ENCODE data around the gene ARGFX. TPM values are rescaled to one million over a fixed set of nuclear protein-coding genes. Genes with fewer than 3 reads are reported as not detected.

ARGFX gene
- total and polyA plus RNA-seq, 2 of the 13 experiments (the other 11 are each of a cell fraction or from before 2014, with no cell fraction given) = not detected

GRCh38 chr3:121529308-121529707 is 38.4 kb upstream of the ARGFX start:
- Histone ChIP-seq H3K9ac (ENCODE audit: insufficient read depth, low read depth, low read length) (no peak overlapping the region), H2AFZ (ENCODE audit: low read length) (no peak overlapping the region), H3K79me2 (ENCODE audit: insufficient read depth, low read length) (no peaks in the 10 kb centered on the region), H3K27me3 (ENCODE audit: control insufficient read depth in 1 of 2, insufficient read depth in 2 of 2, low read length in 2 of 2) (no peaks in the 10 kb centered on the region), H3K4me2 (ENCODE audit: low read depth, low read length) (no peak overlapping the region), H3K4me1 (ENCODE audit: insufficient read depth, low read length) (no peaks in the 10 kb centered on the region), H3K4me3 (replicated peaks in 1 of 3; ENCODE audit: insufficient read depth in 1 of 3, low read depth in 2 of 3, low read length in 3 of 3) (no peak overlapping the region), H3K36me3 (replicated peaks in 1 of 2; ENCODE audit: control insufficient read depth in 1 of 2, insufficient read depth in 2 of 2, low read length in 2 of 2) (peaks cover 5 to 9% of the 10 kb centered on the region in 2 experiments), H4K20me1 (ENCODE audit: insufficient read depth, low read length) (no peaks in the 10 kb centered on the region), H3K9me3 (ENCODE audit: low read length) (no peaks in the 10 kb centered on the region), H3K27ac (ENCODE audit: extremely low read length, insufficient read depth, low read length) (no peak overlapping the region)
- BruUV-seq (replicated peaks) = no TSS peak
- no peak for FAIRE-seq
- CTCF ChIA-PET (ENCODE audit: low intra/inter-chr PET ratio, low total read pairs) = no interaction called here
- no peak for TF ChIP-seq CCDC6 (CRISPR knock-in tag; IDR thresholded peaks at IDR 0.05)
- TF ChIP-seq ZNF44 (CRISPR knock-in tag; IDR thresholded peaks at IDR 0.05) = no peak
- peak; percentile 20; the same call in 1 of the 2 replicates for TF ChIP-seq STAG1 (CRISPR knock-in tag; IDR thresholded peaks at IDR 0.05)
- no peak for TF ChIP-seq PHF5A (CRISPR knock-in tag; IDR thresholded peaks at IDR 0.05; ENCODE audit: low read depth, unreplicated experiment)
- no peak for TF ChIP-seq TFAP4 (IDR thresholded peaks at IDR 0.05; ENCODE audit: borderline replicate concordance, low read depth)
- TF ChIP-seq ZNF777 (CRISPR knock-in tag; IDR thresholded peaks at IDR 0.05) = no peak
- TF ChIP-seq SOX5 (CRISPR knock-in tag; IDR thresholded peaks at IDR 0.05; ENCODE audit: borderline replicate concordance) = no peak
- no peak for TF ChIP-seq NCOA5 (CRISPR knock-in tag; IDR thresholded peaks at IDR 0.05)
- peak; percentile 34; the same call in 1 of the 2 replicates for TF ChIP-seq CTCF (CRISPR knock-in tag; IDR thresholded peaks at IDR 0.05)
- no peak for TF ChIP-seq MXI1 (IDR thresholded peaks at IDR 0.05; ENCODE audit: borderline replicate concordance, low read depth, low read length)
- no peak for ATAC-seq
- 93% methylated on average over 3 of the region's 3 CpGs for WGBS (ENCODE audit: low lambda C conversion rate)
- in situ Hi-C loops (cut with HindIII; ENCODE audit: extremely low pct_ligation_motif_present, low pct_unique_long_range_greater_than_20kb) (no loop called here), intact Hi-C loops (cut with micrococcal nuclease; ENCODE audit: unreplicated experiment) (no loop called here)
- POLR2A ChIA-PET = no interaction called here
- DNase-seq (ENCODE audit: low spot score) = peak; percentile 3

All from HepG2 (cell line).